Stimulated activated CD8-positive, alpha-beta memory T cell treated with anti-CD3 and anti-CD28 coated beads, Interleukin-15, amount 100 ng/mL, for 24 hours (primary cell): Measurements from ENCODE around the gene MSMB.
"Not testable (repeated sequence)": the region's sequence is repeated elsewhere in the genome, so short reads cannot be mapped to it uniquely, and the experiment has no call there.

ENCODE experiments used
- DNase-seq: peaks from one replicate; pipeline ENCODE4 v3.0.0-alpha.2; 2020; ENCODE audit warnings: low read depth

MSMB gene

GRCh38 chr10:46069771-46070463, 23.8 kb upstream of the MSMB start:
- DNase-seq: no peak

- no peak for DNase-seq
Measured at GRCh38 chr10:46068905-46069304, 22.8 kb upstream of the MSMB start.

- DNase-seq: no peak
Measured at GRCh38 chr10:46068117-46068516, 22.0 kb upstream of the MSMB start.

GRCh38 chr10:46064269-46064817, 18.3 kb upstream of the MSMB start:
- no peak for DNase-seq

GRCh38 chr10:46062723-46063428, 16.8 kb upstream of the MSMB start:
- no peak for DNase-seq

- no peak for DNase-seq
Measured at GRCh38 chr10:46060706-46061105, 14.6 kb upstream of the MSMB start.

- DNase-seq: not testable (repeated sequence)
Measured at GRCh38 chr10:46057927-46058326, 11.9 kb upstream of the MSMB start.

- no peak for DNase-seq
Measured at GRCh38 chr10:46057038-46057437, 11.0 kb upstream of the MSMB start.

- DNase-seq: no peak
Measured at GRCh38 chr10:46055771-46056170, 9.7 kb upstream of the MSMB start.

GRCh38 chr10:46053534-46054434, 7.7 kb upstream of the MSMB start:
- no peak for DNase-seq

- no peak for DNase-seq
Measured at GRCh38 chr10:46052791-46053375, 6.8 kb upstream of the MSMB start.

GRCh38 chr10:46052057-46052790, 6.2 kb upstream of the MSMB start:
- DNase-seq: no peak

GRCh38 chr10:46050941-46051623, 5.0 kb upstream of the MSMB start:
- DNase-seq: no peak

GRCh38 chr10:46049497-46049831, 3.4 kb upstream of the MSMB start:
- not testable (repeated sequence) for DNase-seq

- no peak for DNase-seq
Measured at GRCh38 chr10:46048152-46048551, 2.1 kb upstream of the MSMB start.

GRCh38 chr10:46042527-46042926, 3.5 kb downstream of the MSMB start:
- DNase-seq: no peak

GRCh38 chr10:46040004-46040403, 6.1 kb downstream of the MSMB start:
- no peak for DNase-seq

GRCh38 chr10:46037107-46037825, 8.8 kb downstream of the MSMB start:
- DNase-seq: no peak

GRCh38 chr10:46035923-46036849, 9.9 kb downstream of the MSMB start:
- DNase-seq: no peak
